Daoy (cell line): ENCODE data around the gene CEP152. TPM values are rescaled to one million over a fixed set of nuclear protein-coding genes. Genes with fewer than 3 reads are reported as not detected.

Experiments used
- DNase-seq: peaks from one replicate; pipeline ENCODE4 v3.0.0-alpha.2; 2015; ENCODE audit warnings: low read depth
- total RNA-seq: library from RNA; depleted of rRNA; stranded (reverse); fragments of >200 nt; shearing (Covaris generic); gene quantifications from 2 replicates; pipeline ENCODE4 v1.2.3, GENCODE V29; 2014

CEP152 gene
- total RNA-seq, 1 experiment from 2014 or later, result 15.4 TPM

DNA sequence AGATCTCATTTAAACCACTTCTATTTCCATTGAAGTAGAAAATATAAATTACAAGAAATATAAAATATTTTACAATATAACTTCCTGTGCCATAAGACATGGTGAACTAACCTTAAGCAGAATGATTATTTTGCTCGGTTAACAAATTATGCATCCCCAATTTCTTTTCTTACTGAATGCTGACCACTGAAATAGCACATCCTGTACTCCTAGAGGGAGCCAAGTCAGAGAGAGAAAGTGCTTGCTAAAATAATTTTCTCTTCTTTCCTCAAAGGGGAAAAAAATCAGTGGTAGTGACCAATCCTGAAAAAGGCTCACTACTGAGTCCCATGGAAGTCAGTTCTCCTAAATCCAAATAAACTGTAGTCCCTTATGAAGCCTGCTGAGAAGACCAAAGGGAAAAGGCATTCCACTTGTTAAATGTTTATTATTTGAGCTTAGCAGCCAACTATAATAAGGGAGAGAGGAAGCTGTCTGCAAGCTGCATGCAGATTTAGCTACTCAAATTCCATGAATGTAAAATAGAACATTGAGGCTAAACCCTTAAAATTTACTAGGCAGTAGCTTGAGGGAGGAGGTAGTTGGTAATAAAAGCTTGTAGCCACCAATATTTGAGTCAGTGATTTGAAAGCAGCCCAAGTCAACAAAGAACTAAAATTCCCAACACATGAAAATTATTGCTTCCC, 33.1 kb downstream of the CEP152 start:
- no peak for DNase-seq

DNA sequence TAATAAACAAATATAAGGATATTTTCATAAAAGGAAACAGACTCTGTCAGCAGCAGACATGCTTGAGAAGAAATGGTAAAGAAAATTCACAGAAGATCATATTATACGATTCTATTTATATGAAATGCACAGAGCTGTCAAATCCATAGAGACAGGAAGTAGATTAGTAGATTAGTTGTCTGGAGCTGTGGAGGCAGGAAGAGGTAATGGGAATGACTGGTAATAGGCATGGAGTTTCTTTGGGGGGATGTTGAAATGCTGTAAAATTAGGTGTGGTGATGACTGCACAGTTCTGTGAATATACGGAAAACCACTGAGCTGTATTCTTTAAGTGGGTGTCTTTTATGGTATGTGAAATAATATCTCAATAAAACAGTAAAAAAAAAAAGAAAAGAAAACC, 35.3 kb downstream of the CEP152 start:
- DNase-seq, result no peak

DNA sequence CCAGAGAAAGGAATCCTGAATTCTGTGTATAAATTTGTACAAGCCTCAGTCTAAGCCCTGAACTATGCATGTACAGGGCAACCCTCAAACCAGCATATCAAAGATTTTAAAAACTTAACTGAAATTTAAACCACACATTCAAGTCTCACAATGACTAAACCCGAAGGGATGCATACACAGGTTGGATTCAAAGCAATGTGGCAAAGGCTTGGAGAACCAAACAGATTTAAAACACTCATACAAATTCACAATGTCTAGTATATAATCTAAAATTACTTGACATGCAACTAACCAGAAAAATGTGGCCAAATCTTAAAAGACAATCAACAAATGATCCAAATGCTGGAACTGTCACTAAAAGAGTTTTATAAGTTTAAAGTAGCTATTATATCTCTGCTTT, 36.4 kb downstream of the CEP152 start:
- DNase-seq, result no peak

DNA sequence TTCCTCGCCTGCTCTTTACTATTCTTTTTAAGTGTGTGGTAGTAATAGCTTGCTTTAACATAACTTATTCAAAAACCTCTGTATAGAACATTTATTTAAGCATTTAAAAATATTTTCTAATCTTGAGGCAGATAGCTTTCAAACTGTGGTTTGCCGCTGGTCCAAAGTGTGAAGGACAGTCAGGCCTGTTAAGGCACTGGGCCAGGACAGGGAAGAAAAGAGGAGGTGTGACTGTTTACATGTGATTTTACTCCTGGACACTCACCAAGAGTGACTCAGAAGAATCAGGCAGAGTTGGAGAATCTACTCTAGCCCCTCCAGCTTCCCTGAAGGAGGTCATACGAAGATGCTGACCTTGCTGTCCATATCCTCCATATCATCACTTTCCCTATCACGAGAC, 44.7 kb downstream of the CEP152 start:
- DNase-seq, result peak; percentile 2

DNA sequence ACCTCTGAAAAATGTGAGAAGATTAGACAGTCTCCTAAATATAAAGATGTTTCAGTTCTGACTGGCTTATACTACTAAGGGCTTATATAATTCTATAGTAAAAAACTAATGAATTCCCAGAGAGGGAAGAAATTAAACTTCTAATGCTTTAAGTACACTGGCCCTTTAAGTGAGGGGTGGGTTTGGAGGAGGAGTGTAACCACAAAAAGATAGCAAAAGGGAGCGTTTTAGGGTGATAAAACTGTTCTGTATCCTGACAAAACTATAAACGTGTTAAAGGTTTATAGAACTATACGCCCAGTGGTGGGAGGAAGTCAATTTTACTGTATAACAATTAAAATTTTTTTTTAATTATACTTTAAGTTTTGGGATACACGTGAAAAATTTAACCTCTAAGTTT, 45.8 kb downstream of the CEP152 start:
- no peak for DNase-seq

DNA sequence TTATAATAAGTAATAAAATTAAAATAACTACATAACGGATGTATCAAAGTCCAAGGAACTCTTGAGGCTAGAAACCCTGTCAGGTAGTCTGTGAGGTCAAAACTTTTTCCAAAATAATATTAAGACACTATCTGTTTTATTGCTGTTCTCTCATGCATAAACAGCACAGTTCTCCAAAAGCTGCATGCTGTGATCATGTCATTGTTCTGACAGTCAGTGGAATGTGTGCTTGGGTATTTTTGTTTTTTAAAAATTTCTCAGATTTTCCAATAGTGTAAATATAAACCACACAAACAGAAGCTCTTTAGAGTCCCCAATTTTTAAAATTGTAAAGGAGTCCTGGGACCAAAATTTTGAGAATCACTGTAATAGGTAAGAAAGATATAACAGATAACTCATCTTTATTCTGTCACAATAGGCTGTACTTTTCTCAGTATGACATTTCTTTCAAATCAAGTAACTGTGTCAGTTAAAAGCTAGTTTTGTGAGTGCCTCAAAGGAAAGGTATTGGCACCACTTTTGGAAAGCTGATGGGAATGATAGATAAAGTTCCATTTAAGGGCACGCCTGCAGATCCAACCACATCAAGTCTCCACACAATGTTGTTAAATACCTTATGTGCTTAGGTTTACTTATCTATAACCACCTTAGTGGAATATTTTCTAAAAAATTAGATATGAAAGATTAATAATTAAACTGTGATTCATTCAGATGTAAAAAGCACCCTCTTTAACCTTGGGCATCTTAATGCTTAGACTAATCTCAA, 49.3 kb downstream of the CEP152 start:
- DNase-seq, result no peak

DNA sequence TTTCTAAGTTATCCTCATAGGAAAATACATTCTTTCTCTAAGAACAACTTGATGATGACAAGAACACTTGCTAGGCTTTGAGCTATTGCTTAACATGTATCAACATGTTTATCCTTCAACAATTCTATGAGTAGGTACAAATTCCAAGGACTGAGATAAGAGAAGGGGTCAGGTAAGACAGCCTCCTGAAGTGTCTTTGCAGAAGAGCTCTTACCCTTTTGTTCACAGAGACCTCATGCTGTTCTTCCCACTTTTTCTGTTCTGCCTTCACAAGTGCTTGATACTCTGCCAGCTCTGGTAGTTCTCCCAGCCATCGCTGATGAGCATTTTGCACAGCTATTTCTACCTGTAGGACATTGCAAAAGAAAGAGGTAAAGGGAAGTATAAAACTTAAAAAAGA, 50.9 kb downstream of the CEP152 start:
- no peak for DNase-seq

DNA sequence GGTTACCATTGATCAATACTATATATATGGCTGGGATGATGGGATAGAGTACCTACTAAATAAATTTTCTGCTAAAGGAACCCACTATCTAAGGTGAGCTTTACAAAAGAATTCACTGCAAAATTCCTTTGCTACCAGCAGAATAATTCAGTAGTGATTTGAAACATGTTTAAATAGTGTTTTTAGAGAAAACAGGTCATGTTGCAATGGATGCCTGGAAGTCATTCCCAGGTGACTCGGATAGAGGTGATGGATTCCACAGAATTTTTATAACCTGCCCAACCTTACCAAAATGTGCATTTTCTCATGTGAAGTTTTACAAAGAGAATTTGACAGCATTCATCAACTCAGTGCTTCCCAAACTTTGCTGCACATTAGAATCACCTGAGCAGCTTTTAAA, 53.2 kb downstream of the CEP152 start:
- DNase-seq, result no peak

DNA sequence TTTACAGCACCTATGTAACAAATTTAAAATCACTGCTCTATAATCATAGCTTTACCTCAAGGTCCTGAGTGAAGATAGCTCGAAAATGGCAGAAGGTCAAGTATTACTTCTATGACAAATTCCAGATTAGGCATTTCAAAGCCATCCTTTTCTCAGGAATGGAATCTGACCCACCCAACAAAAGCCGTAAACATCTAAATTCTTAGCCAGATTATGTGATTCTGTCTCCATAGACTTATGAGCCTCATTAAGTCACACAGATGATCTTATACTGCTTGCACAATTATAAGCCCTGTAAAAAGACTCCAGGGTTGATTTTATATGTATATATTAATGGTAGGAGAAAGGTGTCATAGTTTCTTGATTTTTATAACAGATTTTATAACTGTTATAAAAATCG, 56.9 kb downstream of the CEP152 start:
- DNase-seq, result no peak

DNA sequence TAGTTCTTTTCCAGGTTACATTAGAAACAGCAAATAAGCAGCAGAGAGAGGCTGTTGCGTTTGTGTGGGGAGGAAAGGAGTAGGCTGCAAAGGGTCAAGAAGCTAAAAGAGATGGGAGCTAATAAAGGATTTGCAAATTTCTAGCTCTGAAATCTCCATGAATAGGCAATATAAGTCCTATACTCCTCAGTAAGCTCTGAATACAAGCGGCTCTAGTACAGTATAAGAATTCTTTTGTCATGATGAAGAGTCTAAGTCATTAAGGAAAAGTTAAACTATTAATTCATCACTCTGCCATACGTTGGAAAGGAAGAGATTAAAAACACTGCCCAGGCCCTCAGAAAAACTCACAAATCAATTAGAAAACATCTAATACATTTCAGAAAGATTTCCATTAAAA, 59.3 kb downstream of the CEP152 start:
- DNase-seq, result no peak

DNA sequence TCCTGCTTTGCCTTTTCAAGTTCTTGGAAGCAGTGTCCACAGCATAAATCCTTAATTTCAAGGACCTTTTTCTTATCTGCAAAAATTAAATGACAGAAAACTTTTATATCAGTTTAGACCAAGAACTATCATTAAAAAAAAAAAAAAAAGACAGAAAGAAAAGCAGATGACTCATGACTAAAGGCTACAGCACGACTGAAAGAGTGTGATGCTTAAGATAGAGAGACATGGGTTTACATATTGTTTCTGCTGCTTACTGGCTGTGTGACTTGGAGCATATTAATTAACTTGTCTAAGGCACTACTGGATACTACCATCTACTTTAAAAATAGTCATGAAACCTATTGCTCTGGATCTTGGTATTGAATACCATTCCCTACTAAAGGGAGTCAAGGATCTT, 62.3 kb downstream of the CEP152 start:
- no peak for DNase-seq

DNA sequence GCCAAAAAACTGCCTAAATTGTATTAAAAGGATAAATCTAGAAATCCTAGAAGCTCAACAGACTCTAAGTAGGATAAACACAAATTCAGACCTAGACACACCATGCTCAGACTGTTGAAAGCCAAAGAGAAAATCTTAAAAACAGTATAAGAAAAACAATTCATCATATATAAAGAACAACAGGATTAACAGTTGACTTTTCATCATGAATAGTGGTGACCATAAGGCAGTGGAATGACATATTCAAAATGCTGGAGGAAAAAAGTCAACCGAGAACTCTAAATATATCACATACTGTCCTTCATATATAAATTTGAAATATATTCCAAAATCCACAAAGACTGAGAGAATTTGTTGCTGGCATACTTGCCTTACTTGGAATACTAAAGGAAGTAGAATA, 77.3 kb downstream of the CEP152 start:
- DNase-seq, result no peak

DNA sequence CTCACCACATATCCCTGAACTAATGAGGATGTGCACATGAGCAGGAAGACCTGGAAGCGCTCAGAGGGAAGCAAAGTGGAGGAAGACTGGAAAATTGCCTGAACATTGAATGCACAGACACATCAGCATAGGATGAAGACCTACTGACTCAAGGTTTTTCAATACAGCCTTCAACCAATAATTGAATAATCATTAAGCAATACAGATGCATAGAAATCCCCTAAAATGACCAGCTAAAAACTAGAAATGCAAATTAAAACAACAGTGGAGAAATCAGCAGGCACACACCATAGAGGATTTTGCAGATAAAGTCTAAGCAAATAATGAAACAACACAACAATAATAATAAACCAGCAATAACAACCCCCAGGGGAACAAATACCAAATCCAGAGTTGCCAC, 80.4 kb downstream of the CEP152 start:
- DNase-seq, result no peak

DNA sequence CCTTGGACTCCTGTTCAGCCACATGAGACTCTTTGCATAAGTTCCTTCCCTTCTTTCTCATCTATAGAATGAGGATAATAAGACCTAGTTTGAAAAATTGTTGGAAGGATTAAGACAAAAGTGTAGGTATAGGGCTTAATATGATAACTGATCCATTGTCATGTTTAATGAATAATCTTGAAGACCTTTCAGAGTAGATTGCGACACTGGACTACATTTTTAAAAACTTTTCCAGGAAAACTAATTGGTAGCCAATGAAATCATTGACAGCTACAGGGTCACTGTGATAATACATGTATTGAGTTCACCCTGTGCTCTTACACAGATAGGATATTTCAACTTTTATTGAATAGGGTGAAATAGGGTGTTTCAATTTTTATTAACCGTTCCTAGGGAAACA, 86.9 kb downstream of the CEP152 start:
- DNase-seq, result no peak

DNA sequence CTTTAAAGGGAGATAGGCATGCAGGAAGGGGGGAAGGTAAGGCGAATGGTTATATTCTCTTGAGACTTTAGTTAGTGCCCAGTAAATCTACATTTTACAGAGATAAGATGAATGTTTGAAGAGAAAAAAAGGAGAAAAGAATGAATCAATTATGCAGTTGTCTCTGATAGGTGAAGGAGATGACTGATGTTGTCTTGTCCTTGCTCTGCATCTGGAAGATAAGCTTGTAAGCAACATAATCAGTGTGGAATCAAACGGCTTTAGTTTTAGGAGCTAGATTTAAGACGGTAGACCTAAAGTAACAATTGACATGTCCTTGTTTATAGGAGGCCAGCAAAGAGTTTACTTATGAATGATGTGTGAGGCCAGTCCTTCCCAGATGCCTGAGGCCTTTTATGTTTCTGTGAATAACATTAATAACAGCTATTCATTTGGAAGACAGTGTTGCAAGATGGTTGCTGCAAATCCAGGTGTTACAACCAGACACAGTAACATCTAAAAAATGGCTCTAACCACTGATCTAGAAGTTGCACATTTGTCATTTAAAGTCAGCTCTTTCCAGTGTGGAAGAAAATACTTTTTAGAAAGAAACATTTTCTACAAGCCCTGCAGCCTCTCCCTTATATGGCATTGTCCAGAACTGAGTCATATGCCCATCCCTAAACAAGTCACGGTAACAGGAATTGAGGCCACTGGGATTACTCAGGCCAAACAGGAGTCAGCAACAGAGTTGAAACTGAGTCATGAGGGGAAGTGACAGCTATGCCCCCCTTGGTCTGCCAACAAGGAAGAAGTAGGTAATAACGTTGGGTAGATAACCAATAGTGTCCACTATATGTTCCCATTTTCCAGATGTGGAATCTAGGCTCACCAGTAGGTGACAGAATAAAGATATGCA, 87.9 kb downstream of the CEP152 start:
- DNase-seq, result peak; percentile 66

DNA sequence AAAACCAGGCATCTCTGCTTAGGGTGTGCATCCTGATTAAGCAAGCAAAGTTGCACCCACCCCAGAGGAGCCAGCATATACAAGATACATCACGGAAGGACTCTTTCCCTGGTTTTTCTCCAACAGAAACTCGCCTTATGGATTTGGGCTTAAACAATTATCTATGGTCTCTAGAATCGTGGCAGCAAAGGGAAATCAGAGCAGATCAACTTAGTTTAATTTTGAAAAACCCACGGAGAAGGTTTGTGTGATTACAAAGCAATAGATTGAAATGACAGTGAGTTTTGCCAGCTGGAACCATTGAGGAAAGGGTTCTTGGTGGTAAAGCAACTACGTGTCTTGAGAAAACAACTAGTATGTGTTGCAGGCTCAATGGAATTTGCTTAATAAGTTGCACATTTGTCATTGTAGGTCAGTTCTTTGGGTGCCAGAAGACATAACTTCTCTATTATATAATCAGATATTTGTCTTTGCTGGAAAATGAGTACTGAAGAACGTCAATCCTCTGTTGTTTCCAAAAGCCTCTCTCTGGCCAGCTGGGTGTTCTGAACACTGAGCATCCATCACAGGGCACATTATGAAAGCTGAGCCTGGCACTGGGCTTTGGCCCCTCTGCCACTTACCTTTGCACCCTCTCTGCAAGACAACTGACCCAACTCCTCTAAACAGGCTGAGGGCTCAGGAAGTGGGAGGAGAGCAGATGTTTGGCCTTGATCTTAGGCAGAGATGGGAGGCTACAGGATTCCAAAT, 89.6 kb downstream of the CEP152 start:
- DNase-seq, result no peak

DNA sequence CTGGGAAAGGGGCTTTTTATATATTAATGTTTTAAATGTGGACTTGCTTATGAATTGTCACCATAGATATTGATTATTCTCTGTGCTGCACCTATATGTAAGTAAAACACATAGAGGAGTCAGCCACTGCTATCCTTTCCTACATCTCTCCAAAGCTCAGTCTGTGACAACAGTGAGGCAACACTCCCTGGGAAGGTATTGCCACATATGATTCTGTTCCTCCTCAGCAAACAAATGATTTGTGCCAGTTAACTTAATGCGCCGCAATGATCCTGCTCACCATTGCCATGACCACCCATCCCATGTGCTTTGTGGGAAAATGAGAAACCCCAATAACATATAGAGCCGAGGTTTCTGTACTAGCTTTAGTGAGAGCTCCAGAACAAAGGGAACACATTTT, 90.2 kb downstream of the CEP152 start:
- no peak for DNase-seq

DNA sequence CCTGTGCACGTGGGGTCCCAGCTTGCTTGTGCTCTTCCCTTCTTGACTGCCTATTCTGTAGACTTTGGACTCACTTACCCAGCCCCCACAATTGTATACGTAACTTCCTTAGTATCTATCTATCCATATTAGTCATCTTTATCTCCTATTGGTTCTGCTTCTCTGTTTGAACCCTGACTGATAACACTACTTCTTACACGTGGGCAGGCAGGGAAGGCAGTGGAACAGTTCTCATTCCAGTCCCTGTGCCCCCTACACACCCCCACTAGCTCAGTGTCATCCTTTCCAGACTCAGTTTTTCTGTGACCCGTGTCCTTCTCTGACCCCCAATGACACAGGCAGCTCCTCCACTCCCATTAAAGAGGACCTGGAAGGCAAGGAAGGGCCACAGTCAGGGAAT, 91.2 kb downstream of the CEP152 start:
- no peak for DNase-seq

DNA sequence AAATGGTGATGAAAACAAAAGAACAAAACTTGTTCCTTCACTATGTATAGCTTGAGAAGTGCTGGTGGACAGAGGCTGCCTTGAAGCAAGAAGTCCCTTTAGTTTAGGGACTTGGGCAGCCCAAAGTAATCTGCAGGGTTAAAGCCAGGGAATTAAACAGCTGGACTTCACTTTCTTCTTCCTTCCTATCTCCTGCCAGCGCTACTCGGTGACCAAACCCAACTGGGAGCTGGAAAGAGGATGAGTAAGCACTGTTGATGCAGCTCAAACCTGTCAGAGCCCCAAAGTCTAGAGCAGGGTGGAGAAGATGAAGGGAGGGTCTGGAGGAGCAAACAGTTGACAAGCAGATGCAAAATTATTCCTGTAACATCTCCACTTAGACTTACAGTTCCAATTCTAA, 92.2 kb downstream of the CEP152 start:
- DNase-seq, result no peak

DNA sequence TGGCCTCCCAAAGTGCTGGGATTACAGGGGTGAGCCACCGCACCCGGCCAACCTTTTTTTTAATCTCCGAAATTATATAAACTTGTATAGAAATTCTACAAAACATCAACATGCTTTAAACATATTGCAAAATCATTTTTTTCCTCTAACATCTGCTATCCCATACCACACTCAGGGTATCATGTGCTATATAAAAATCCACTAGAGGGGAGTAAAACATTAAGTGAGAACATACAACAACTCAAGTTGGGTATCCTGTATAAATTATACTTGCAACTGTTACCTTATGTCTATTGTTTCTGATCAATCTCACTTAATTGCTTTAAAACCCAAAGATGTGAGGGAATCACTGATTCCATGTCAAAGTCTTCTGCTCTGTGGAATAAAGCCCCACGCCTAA, 93.4 kb downstream of the CEP152 start:
- DNase-seq, result no peak

DNA sequence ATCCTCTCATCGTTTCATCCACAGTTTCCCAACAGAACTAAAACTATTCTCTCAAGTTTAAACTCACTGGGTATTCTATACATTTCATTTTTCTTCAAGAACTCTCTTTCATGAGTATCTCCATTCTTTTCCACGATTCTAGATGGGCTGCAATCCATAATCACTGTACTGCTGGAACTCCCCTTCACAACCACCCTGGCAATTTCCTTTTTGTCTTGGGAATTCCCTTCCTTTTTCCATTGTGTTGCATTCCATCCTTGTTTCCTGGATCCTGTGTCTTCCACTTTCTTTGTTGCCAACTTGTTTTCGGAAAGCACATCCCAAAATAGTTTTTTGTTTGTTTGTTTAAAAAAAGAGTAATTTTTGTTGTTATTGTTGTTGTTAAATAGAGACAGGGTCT, 98.3 kb downstream of the CEP152 start:
- DNase-seq, result no peak

DNA sequence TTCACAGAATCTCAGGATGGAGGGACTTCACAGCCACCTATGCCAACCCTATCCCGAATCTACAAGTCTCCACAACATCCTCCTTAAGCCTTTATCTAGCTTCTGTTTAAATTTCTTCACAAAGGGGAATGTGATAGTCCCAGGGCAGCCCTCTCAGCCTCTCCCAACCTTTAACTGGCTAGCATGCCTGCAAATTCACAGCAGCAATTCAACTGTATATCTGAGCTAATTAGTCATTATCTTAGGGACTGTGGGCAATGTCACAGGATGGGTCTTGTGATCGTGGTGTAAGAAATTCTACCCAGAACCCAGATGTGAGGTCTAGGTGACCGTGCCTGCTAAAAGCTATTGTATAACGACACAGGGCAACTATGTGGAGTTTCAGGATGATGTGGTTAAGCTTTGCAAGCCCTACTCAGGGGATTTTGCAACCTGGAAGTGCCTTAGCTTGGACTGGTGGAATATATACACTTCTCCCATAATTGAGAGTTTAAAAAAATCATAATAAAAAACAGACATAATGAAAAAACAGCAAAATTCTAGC, 99.8 kb downstream of the CEP152 start:
- DNase-seq, result no peak
